Panc1 (cell line): ENCODE measurements around the gene BLVRA. TPM values are rescaled to one million over a fixed set of nuclear protein-coding genes. Genes with fewer than 3 reads are reported as not detected.
"Not testable (repeated sequence)": the region's sequence is repeated elsewhere in the genome, so short reads cannot be mapped to it uniquely, and the experiment has no call there.

ENCODE experiments used
- ATAC-seq: fragments of 200-7000 bp; cut with Tn5 transposase; 2 replicates; pipeline ENCODE4 v1.9.1; 2020; ENCODE audit warnings: mild to moderate bottlenecking, moderate library complexity
- BruUV-seq: library from RNA; stranded (reverse); fragments of 400-500 nt; replicated peaks from 2 replicates; lab custom pipeline; 2021; lab: Mats Ljungman, UMichigan
- CTCF ChIA-PET: fragments of 300-600 bp; sonication (Branson Sonifier 250); formaldehyde crosslinking; loops from one replicate; lab custom pipeline; 2022; ENCODE audit warnings: antibody characterized with exemption; lab: Charles Lee
- POLR2A ChIA-PET: fragments of 300-600 bp; sonication (Branson Sonifier 250); formaldehyde crosslinking; loops from one replicate; lab custom pipeline; 2022; ENCODE audit warnings: antibody characterized with exemption; lab: Charles Lee
- DNase-seq: peaks from one replicate; pipeline ENCODE4 v3.0.0-alpha.2; 2010; ENCODE audit warnings: low read depth, low spot score
- H3K27ac ChIP-seq: 2 replicates; pipeline ENCODE4 v1.5.1; 2011; ENCODE audit warnings: mild to moderate bottlenecking, low read length, inconsistent platforms
- H3K27me3 ChIP-seq: fragments of 200-500 bp; sonication (Bioruptor generic); 2 replicates; pipeline ENCODE4 v1.6.0; 2014; ENCODE audit warnings: low read length, inconsistent platforms; ENCODE audit not compliant: control insufficient read depth, insufficient read depth
- H3K36me3 ChIP-seq: fragments of 200-500 bp; sonication (Bioruptor generic); 2 replicates; pipeline ENCODE4 v1.5.1; 2014; ENCODE audit warnings: inconsistent platforms, mild to moderate bottlenecking, low read length, moderate library complexity; ENCODE audit not compliant: control insufficient read depth, insufficient read depth
- H3K4me1 ChIP-seq: 2 replicates; pipeline ENCODE4 v1.5.1; 2011; ENCODE audit warnings: inconsistent platforms, mild to moderate bottlenecking, low read length, moderate library complexity; ENCODE audit not compliant: control insufficient read depth, insufficient read depth
- H3K4me3 ChIP-seq, 2 experiments: 2 replicates each; pipeline ENCODE4 v1.5.1; 2011 to 2012; ENCODE audit warnings: low read depth in 2 of 2, low read length in 2 of 2, mild to moderate bottlenecking in 2 of 2, inconsistent platforms in 1 of 2, moderate library complexity in 1 of 2
- H3K9me3 ChIP-seq: fragments of 200-500 bp; sonication (Bioruptor generic); 2 replicates; pipeline ENCODE4 v1.5.1; 2014; ENCODE audit warnings: low read depth, mild to moderate bottlenecking, inconsistent platforms, low read length, moderate library complexity; ENCODE audit not compliant: control insufficient read depth, insufficient read depth
- POLR2AphosphoS5 ChIP-seq: IDR thresholded peaks from 2 replicates; pipeline ENCODE4 v1.6.1; 2012; ENCODE audit warnings: mild to moderate bottlenecking, low read depth, low read length, moderate library complexity
- SIN3A ChIP-seq: IDR thresholded peaks from 2 replicates; pipeline ENCODE4 v1.6.1; 2012; ENCODE audit warnings: low read depth, mild to moderate bottlenecking, low read length, moderate library complexity, borderline replicate concordance; ENCODE audit not compliant: insufficient read depth
- TCF7L2 ChIP-seq: IDR thresholded peaks from 2 replicates; pipeline ENCODE4 v1.6.1; 2011; ENCODE audit warnings: mild to moderate bottlenecking, low read depth, low read length, inconsistent platforms
- in situ Hi-C: cut with HindIII; loops from 2 replicates; pipeline ENCODE4 v1.10.0; 2016; ENCODE audit warnings: low sequenced_read_pairs, low pct_unique_long_range_greater_than_20kb
- intact Hi-C: fragments of 100-400 bp; cut with micrococcal nuclease; formaldehyde crosslinking; loops from one replicate; pipeline ENCODE4 v1.10.0; 2022; ENCODE audit not compliant: unreplicated experiment
- total RNA-seq: library from RNA; stranded (reverse); gene quantifications from one replicate; pipeline ENCODE4 v1.2.1, GENCODE V29; 2021; ENCODE audit not compliant: unreplicated experiment
- TF ChIP-seq, protein P1 (sequence below): fragments of 450-650 bp; IDR thresholded peaks from 2 replicates; pipeline ENCODE4 v1.5.1; 2017; ENCODE audit warnings: mild to moderate bottlenecking
- TF ChIP-seq, protein P2 (sequence below), 2 experiments: IDR thresholded peaks; 2 replicates each; pipeline ENCODE4 v1.6.1; 2011 to 2012; ENCODE audit warnings: low read depth in 2 of 2, control low read depth in 1 of 2, low read length in 1 of 2, mild to moderate bottlenecking in 1 of 2, moderate library complexity in 1 of 2; ENCODE audit not compliant: insufficient read depth in 1 of 2

BLVRA gene
- total RNA-seq, 1 experiment from 2014 or later: 85.5 TPM

DNA sequence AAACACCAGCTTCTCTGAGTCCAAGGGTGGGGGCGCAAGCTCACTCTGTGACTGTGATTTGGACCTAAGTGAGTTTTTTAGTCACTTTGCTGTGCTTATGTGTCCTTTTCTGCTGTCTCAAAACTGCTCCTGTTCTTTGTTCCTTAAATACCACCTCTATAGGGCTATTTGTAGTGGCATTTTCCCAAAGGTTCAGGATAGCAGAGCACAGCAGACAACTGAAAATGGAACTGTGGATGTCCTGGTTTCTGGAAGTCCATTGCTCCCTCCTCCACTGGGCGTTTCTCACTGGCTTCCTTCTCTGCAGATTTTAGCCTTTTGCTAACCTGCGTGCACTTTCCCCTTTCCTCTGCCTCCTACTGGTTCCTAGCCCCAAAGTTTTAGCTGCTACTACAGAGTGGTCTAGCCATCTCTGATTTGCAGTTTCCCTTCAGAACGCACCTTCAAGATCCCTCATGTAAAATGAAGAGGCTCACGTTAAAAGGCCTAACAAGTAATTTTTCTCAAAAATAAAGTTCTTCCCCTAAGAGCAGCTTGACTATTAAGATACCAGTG lies 25.6 kb downstream of the BLVRA start:
- POLR2A ChIA-PET: no interaction called here
- no peaks in the 10 kb centered on the region for H3K36me3 ChIP-seq
- 0 out of 2 replicates have a peak, but pooled peaks have one; percentile 27 for ATAC-seq
- no peaks in the 10 kb centered on the region for H3K27me3 ChIP-seq
- DNase-seq: no peak
- no peak overlapping the region for H3K4me3 ChIP-seq
- TF ChIP-seq TCF7L2 (no peak), POLR2AphosphoS5 (no peak), SIN3A (no peak)
- TF ChIP-seq, protein P1, sequence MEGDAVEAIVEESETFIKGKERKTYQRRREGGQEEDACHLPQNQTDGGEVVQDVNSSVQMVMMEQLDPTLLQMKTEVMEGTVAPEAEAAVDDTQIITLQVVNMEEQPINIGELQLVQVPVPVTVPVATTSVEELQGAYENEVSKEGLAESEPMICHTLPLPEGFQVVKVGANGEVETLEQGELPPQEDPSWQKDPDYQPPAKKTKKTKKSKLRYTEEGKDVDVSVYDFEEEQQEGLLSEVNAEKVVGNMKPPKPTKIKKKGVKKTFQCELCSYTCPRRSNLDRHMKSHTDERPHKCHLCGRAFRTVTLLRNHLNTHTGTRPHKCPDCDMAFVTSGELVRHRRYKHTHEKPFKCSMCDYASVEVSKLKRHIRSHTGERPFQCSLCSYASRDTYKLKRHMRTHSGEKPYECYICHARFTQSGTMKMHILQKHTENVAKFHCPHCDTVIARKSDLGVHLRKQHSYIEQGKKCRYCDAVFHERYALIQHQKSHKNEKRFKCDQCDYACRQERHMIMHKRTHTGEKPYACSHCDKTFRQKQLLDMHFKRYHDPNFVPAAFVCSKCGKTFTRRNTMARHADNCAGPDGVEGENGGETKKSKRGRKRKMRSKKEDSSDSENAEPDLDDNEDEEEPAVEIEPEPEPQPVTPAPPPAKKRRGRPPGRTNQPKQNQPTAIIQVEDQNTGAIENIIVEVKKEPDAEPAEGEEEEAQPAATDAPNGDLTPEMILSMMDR: no peak
- TF ChIP-seq, protein P2, sequence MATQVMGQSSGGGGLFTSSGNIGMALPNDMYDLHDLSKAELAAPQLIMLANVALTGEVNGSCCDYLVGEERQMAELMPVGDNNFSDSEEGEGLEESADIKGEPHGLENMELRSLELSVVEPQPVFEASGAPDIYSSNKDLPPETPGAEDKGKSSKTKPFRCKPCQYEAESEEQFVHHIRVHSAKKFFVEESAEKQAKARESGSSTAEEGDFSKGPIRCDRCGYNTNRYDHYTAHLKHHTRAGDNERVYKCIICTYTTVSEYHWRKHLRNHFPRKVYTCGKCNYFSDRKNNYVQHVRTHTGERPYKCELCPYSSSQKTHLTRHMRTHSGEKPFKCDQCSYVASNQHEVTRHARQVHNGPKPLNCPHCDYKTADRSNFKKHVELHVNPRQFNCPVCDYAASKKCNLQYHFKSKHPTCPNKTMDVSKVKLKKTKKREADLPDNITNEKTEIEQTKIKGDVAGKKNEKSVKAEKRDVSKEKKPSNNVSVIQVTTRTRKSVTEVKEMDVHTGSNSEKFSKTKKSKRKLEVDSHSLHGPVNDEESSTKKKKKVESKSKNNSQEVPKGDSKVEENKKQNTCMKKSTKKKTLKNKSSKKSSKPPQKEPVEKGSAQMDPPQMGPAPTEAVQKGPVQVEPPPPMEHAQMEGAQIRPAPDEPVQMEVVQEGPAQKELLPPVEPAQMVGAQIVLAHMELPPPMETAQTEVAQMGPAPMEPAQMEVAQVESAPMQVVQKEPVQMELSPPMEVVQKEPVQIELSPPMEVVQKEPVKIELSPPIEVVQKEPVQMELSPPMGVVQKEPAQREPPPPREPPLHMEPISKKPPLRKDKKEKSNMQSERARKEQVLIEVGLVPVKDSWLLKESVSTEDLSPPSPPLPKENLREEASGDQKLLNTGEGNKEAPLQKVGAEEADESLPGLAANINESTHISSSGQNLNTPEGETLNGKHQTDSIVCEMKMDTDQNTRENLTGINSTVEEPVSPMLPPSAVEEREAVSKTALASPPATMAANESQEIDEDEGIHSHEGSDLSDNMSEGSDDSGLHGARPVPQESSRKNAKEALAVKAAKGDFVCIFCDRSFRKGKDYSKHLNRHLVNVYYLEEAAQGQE (IDR thresholded peaks at IDR 0.05; ENCODE audit: insufficient read depth in 1 of 2, low read depth in 2 of 2, low read length in 1 of 2): no peak
- no peaks in the 10 kb centered on the region for H3K9me3 ChIP-seq
- BruUV-seq: no TSS peak
- in situ Hi-C loops: no loop called here
- intact Hi-C loops: no loop called here
- no peaks in the 10 kb centered on the region for H3K4me1 ChIP-seq
- no peak overlapping the region for H3K27ac ChIP-seq
- CTCF ChIA-PET: interaction anchor here (0.7 kb wide), 1 partner anchor 205 kb away, joined by 9 read pairs; no protein-coding TSS in a partner anchor

DNA sequence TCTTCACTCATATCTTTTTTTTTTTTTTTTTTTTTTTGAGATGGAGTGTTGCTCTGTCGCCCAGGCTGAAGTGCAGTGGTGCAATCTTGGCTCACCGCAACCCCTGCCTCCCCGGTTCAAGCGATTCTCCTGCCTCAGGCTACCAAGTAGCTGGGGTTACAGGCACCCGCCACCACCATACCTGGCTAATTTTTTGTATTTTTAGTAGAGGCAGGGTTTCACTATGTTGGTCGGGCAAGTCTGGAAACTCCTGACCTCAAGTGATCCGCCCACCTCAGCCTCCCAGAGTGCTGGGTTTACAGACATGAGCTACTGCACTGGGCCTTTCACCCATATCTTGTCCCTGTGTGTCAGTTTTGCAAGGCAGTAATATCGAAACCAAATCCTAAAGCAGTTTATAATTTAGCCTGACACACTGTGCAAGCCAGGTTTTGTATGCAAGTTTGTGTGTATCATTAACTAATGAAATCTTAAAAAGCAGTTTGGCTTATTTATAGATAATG lies 26.2 kb downstream of the BLVRA start:
- ATAC-seq, H3K27me3 ChIP-seq, POLR2A ChIA-PET, DNase-seq, H3K9me3 ChIP-seq, H3K4me3 ChIP-seq, in situ Hi-C loops, H3K4me1 ChIP-seq, intact Hi-C loops, BruUV-seq, H3K36me3 ChIP-seq, CTCF ChIA-PET, H3K27ac ChIP-seq: not testable (repeated sequence)

DNA sequence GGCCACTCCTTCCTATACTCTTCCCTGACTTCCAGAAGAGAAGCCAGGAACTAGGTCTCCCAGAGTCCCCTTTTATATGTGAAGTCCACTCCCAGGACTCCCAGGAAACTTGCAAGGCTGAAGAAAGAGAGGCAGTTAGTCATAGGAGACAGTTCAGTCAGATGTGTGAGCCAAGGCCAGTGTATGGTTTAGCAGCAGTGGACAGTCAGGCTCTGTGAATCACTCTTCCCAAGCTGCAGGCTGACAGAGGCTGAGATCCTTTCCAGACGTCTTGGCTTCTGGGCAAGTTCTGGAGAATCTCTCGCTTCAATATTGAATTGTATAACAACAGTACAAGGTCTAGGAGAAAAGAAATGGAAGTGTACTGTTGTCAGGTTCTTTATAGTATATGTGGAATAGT lies 26.9 kb downstream of the BLVRA start:
- no peaks in the 10 kb centered on the region for H3K4me1 ChIP-seq
- TF ChIP-seq SIN3A (no peak), TCF7L2 (no peak)
- TF ChIP-seq, protein P1: no peak
- H3K27ac ChIP-seq: no peak overlapping the region
- ATAC-seq (no peak), DNase-seq (no peak)
- ChIA-PET POLR2A (no interaction called here), CTCF (no interaction called here)
- no peaks in the 10 kb centered on the region for H3K9me3 ChIP-seq
- in situ Hi-C loops: no loop called here
- intact Hi-C loops: no loop called here
- BruUV-seq: no TSS peak
- no peaks in the 10 kb centered on the region for H3K36me3 ChIP-seq
- H3K4me3 ChIP-seq: no peak overlapping the region
- no peaks in the 10 kb centered on the region for H3K27me3 ChIP-seq
